ENCODE measurements around the gene CYP46A1.
"Not testable (repeated sequence)": the region's sequence is repeated elsewhere in the genome, so short reads cannot be mapped to it uniquely, and the experiment has no call there.

The CYP46A1 gene

GRCh38 chr14:99658218-99658845 is 25.8 kb upstream of the CYP46A1 start:
- DNase-seq, result no peak

DNA sequence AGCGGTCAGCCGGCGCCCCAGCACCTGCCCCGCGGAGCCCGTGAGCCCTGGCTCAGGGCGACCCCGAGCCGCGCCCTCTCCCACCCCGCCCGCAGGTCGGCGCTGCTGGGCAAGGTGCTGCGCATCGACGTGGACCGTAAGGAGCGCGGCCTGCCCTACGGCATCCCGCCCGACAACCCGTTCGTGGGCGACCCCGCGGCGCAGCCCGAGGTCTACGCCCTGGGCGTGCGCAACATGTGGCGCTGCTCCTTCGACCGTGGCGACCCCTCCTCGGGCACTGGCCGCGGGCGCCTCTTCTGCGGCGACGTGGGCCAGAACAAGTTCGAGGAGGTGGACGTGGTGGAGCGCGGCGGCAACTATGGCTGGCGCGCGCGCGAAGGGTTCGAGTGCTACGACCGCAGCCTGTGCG is 24.8 kb upstream of the CYP46A1 start:
- DNase-seq, result no peak

- DNase-seq, result no peak
Observed at GRCh38 chr14:99660006-99660566, 24.0 kb upstream of the CYP46A1 start.

- DNase-seq, result no peak
Observed at GRCh38 chr14:99660794-99661193, 23.3 kb upstream of the CYP46A1 start.

GRCh38 chr14:99661206-99661605 is 22.9 kb upstream of the CYP46A1 start:
- DNase-seq, result not testable (repeated sequence)

DNA sequence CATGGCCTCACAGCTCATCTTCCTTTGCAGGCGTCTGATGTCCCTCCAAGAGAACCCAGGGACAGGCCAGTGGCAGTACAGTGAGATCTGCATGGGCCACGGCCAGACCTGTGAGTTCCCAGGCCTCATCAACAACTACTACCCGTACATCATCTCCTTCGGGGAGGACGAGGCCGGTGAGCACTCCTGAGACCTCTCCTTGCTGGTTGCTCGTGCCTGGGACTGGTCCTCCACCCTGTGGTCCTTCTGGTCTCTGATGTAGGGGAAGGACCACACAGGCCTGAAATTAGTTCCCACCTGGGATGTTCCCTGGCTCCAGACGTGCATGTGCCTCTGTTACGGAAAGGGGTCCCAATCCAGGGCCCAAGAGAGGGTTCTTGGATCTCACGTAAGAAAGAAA is 21.3 kb upstream of the CYP46A1 start:
- no peak for DNase-seq

DNA sequence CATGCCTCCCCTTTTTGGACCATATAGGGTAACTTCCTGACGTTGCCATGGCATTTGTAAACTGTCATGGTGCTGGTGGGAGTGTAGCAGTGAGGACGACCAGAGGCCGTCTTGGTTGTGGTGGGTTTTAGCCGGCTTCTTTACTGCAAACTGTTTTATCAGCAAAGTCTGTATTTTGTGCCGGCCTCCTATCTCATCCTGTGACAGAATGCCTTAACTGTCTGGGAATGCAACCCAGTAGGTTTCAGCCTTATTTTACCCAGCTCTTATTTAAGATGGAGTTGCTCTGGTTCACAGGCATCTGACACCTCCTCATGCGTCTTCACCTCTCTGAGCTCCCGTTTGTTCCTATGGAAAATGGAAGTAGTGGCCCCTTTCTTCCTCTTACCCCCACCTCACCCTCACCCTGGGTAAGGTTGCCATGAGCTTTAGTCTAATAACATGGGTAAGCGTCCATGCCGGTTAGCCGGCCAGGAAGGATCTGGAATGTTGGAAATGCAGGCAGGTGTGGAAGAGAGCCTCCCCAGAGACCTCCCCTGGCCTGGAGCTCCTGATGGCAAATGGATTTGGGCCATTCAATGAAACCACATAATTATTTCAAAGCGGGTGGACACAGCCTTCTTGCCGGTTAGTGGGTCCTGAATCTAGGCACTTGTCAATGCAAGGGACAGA is 20.6 kb upstream of the CYP46A1 start:
- DNase-seq, result no peak

DNA sequence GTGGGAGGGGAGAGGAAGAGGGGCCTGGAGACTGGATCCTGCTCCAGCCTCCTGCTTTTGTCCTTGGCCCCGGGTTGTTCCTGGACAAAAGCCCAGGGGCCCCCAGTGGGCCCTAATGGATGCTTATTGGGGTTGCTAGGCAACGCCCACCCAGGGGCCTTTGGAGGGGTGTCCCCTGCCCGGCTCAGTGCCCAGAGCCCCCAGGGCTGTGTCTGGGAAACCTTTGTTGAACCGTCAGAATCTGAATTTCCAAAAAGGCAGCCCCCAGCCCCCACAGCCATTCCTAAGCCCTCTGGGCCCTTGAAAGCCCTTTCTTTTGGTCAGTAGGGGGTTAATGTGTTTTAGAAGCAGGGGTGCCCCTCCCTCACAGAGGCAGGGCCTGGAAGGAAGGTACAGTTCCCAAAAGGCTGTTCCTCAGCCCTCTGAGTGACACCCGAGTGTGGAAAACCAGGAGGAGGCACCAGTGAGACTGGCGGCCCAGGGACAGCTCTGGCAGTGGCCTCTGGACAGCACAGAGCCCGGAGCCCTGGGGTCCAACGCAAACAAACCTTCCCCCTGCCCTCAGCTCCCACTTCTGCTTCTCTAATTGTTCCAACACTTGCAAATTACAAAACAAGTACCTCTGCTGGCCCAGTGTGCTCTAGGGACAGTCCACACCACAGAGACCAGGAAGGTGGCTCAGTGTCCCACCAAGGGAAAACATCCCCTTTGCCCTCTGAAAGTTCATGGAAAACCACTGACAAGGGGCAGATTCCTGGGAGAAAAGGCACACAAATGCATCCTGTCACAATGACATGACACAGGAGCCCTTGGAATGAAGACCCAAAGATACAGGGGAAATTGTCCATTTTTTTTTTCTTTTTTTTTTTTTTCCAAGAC is 19.8 kb upstream of the CYP46A1 start:
- no peak for DNase-seq

DNA sequence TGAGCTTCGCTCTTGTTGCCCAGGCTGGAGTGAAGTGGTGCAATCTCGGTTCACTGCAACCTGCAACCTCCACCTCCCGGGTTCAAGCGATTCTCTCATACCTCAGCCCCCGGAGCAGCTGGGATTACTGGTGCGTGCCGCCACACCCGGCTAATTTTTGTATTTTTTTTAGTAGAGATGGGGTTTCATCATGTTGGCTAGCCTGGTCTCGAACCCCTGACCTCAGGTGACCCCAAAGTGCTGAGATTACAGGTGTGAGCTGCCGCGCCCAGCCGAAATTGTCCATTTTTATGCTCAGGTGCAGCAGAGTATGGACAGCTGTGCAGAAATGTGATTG is 19.2 kb upstream of the CYP46A1 start:
- DNase-seq, result no peak

DNA sequence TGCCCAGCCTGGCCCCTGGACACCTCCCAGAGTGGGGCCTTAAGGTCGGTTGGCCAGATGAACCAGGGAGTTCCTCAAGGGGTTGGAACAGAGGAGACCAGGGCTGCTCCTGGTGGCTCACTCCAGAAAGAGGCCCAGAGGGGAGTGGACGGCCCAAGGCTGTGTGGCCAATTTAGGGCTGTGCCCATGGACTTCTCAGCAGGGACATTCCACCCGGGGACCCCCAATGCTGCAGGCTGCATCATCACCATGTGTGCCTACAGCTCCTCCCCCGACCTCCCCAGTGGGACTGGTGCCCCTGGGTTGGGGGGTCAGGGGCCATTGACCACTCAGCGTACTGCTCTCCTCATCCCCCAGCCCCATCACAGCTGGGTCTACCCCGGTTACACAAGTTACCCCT is 17.6 kb upstream of the CYP46A1 start:
- no peak for DNase-seq

DNA sequence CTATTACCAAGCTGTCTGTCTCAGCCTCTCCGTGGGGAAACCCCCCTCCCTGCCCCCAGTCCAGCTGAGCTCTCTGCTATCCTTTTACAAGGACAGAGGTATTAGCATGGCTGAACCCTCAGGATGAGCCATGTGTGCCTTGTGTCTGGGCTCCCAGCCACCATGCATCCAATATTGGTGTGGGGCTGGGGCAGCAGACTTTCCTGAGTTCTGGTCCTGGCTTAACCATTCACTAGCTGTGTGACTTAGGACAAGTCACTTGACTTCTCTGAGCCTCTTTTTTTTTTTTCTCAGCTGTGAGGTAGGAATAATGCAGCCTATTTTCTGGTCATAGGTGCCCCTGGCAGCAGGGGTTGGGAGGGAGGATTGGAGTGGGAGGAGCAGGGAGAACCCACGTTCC is 17.1 kb upstream of the CYP46A1 start:
- DNase-seq, result no peak

- DNase-seq, result no peak
Observed at GRCh38 chr14:99667821-99668220, 16.3 kb upstream of the CYP46A1 start.

GRCh38 chr14:99668307-99669295 is 15.5 kb upstream of the CYP46A1 start:
- DNase-seq, result no peak

- DNase-seq, result no peak
Observed at GRCh38 chr14:99670361-99671234, 13.5 kb upstream of the CYP46A1 start.

GRCh38 chr14:99671235-99672224 is 12.6 kb upstream of the CYP46A1 start:
- DNase-seq, result no peak

DNA sequence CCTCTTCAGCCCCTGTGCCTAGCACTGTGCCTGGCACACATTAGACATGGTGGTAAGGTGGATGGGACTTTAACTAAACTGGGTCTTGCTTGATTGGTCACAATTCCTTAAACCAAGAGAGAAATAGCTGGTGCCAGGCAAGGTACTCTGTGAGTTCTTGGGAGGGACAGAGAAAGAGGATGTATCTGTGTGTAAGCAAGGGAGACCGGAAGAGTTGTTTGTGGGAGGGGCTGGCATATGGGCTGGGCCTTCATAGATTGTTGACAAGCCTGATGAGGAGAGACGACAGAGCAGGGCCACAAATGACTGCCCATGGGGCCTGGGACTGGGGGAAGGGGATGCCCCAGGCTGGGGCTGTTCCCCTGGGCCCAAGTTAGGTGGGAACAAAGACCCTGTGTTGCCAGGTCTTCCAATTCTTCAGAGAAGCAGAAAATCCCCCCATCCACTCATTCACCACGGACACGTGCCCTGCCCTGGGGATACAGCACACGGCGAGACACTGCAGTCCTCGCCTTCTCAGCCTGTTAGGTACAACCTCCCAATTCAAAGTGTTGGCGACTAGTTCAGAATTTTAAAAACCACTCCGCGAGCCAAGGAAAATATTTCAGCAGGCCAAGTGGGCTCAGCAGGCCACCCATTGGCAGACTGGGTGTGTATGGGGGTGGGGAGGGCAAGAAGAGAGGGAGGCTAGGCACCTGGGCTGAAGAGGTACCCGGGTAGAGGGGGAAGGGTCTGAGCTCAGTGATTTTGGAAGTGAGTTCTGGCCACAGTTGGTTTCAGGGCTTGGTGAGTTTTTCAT is 11.4 kb upstream of the CYP46A1 start:
- no peak for DNase-seq

DNA sequence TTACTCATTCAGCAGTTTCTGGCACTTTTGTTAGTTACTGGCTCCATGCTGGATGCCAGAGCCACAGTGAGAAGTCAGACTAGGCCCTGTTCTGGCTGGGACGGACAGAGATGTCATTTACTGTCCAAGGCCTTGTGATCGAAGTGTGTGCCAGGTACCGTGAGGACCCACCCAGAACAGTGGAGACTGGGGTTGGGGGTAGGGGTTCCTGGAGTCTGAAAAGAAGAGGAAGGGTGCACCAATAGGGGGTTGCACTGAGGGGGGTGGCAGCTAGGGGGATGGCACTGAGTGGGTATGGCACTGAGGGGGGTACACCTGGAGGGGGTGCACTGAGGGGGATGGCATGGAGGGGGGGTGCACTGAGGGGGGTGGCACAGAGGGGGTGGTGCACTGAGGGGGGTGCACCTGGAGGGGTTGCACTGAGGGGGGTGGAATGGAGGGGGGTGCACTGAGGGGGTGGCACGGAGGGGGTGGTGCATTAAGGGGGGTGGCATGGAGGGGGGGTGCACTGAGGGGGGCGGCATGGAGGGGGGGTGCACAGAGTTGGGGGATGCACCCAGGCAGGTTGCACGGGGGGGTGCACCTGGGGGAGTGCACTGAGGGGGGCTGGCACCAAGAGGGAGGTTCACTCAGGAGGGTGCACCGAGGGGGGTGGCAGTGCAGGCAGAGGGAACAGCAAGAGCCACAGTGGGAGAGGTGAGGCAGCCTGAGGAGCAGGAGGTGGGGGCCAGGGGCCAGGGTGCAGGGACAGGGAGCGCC is 10.6 kb upstream of the CYP46A1 start:
- DNase-seq, result no peak

- no peak for DNase-seq
Observed at GRCh38 chr14:99674064-99674650, 9.9 kb upstream of the CYP46A1 start.
